Keratinocyte (primary cell): ENCODE data around the gene GPR176. TPM values are rescaled to one million over a fixed set of nuclear protein-coding genes. Genes with fewer than 3 reads are reported as not detected.
A peak's percentile ranks its signal among the peaks of the same experiment; 100 is the strongest.

Experiments used
- DNase-seq: peaks from one replicate; pipeline ENCODE4 v3.0.0-alpha.2; 2011; ENCODE audit warnings: low read depth, missing footprints, low spot score
- FAIRE-seq: peaks from 2 replicates; lab custom pipeline; 2011; peaks lifted over from hg19 to GRCh38; lab: Jason Lieb, UNC
- H2AFZ ChIP-seq: 2 replicates; pipeline ENCODE4 v1.6.0; 2012; ENCODE audit warnings: low read length, control low read depth, inconsistent platforms; ENCODE audit not compliant: control insufficient read depth
- H3K27ac ChIP-seq: 2 replicates; pipeline ENCODE4 v1.5.1; 2011; ENCODE audit warnings: low read length; ENCODE audit not compliant: control insufficient read depth, insufficient read depth
- H3K27me3 ChIP-seq: 3 replicates; pipeline ENCODE4 v1.6.0; 2011; ENCODE audit warnings: low read length; ENCODE audit not compliant: control insufficient read depth, insufficient read depth; ENCODE audit errors: extremely low read depth
- H3K36me3 ChIP-seq, 2 experiments: 2 replicates in 1 of 2; 3 replicates in 1 of 2; pipeline ENCODE4 v1.5.1; 2011; ENCODE audit warnings: low read length in 2 of 2, mild to moderate bottlenecking in 1 of 2; ENCODE audit not compliant: control insufficient read depth in 2 of 2, insufficient read depth in 2 of 2; ENCODE audit errors: extremely low read depth in 1 of 2
- H3K4me1 ChIP-seq: 3 replicates; pipeline ENCODE4 v1.5.1; 2011; ENCODE audit warnings: low read length; ENCODE audit not compliant: control insufficient read depth, insufficient read depth; ENCODE audit errors: extremely low read depth
- H3K4me2 ChIP-seq: 3 replicates; pipeline ENCODE4 v1.6.0; 2011; ENCODE audit warnings: low read depth, low read length; ENCODE audit not compliant: control insufficient read depth, insufficient read depth; ENCODE audit errors: extremely low read depth
- H3K4me3 ChIP-seq, 3 experiments: fragments of 200-600 bp in 1 of 3; sonication (generic) in 1 of 3; 2 replicates in 2 of 3; 3 replicates in 1 of 3; pipeline ENCODE4 v1.5.1; 2011 to 2016; ENCODE audit warnings: low read length in 3 of 3, mild to moderate bottlenecking in 3 of 3, control low read depth in 2 of 3, inconsistent platforms in 1 of 3, low read depth in 1 of 3, mixed read lengths in 1 of 3, mixed run types in 1 of 3, moderate library complexity in 1 of 3; ENCODE audit not compliant: control insufficient read depth in 2 of 3, insufficient read depth in 2 of 3; ENCODE audit errors: extremely low read depth in 1 of 3
- H3K79me2 ChIP-seq: 2 replicates; pipeline ENCODE4 v1.6.0; 2012; ENCODE audit warnings: low read length; ENCODE audit not compliant: control insufficient read depth, insufficient read depth
- H3K9ac ChIP-seq: 3 replicates; pipeline ENCODE4 v1.6.0; 2011; ENCODE audit warnings: low read length; ENCODE audit not compliant: control insufficient read depth, insufficient read depth; ENCODE audit errors: extremely low read depth
- H3K9me1 ChIP-seq: 3 replicates; pipeline ENCODE4 v1.6.0; 2011; ENCODE audit warnings: low read length; ENCODE audit not compliant: control insufficient read depth, insufficient read depth; ENCODE audit errors: extremely low read depth
- H3K9me3 ChIP-seq: 2 replicates; pipeline ENCODE4 v1.5.1; 2012; ENCODE audit warnings: low read depth, low read length; ENCODE audit not compliant: control insufficient read depth
- H4K20me1 ChIP-seq: 3 replicates; pipeline ENCODE4 v1.6.0; 2011; ENCODE audit warnings: low read length; ENCODE audit not compliant: control insufficient read depth, insufficient read depth; ENCODE audit errors: extremely low read depth
- EZH2 ChIP-seq: IDR thresholded peaks from one replicate; pipeline ENCODE4 v1.6.1; 2012; ENCODE audit warnings: inconsistent platforms, mild to moderate bottlenecking, low read length, moderate library complexity
- dilution Hi-C: fragments of 300-500 bp; cut with MboI; formaldehyde crosslinking; loops from one replicate; pipeline ENCODE4 v1.7.0; 2020; ENCODE audit warnings: low sequenced_read_pairs; ENCODE audit not compliant: extremely low pct_ligation_motif_present
- polyA plus RNA-seq, 5 experiments: library from polyadenylated mRNA; depleted of rRNA in 3 of 5; stranded (reverse) in 3 of 5; stranded (forward) in 1 of 5; unstranded in 1 of 5; fragments of >200 nt; gene quantifications; 1 replicate in 1 of 5; 2 replicates in 3 of 5; 3 replicates in 1 of 5; pipeline versions ENCODE4 v1.2.1 to v1.2.3, GENCODE V29; 2011 to 2012; ENCODE audit warnings: missing spikeins in 2 of 5, low read depth in 1 of 5, low replicate concordance in 1 of 5
- TF ChIP-seq, protein P1 (sequence below), 3 experiments: IDR thresholded peaks in 1 of 3; conservative IDR thresholded peaks in 1 of 3; optimal IDR thresholded peaks in 1 of 3; 2 replicates in 2 of 3; 3 replicates in 1 of 3; pipeline versions ENCODE3 to v1.5.1; 2011; ENCODE audit warnings: low read length in 3 of 3, mild to moderate bottlenecking in 3 of 3, moderate library complexity in 2 of 3, control low read depth in 1 of 3, inconsistent platforms in 1 of 3; ENCODE audit not compliant: insufficient read depth in 2 of 3; ENCODE audit errors: extremely low read depth in 1 of 3

The GPR176 gene
- polyA plus RNA-seq, 1 donor (not counting 4 experiments of a cell fraction or from before 2014, with no cell fraction given), result 12.5 TPM

DNA sequence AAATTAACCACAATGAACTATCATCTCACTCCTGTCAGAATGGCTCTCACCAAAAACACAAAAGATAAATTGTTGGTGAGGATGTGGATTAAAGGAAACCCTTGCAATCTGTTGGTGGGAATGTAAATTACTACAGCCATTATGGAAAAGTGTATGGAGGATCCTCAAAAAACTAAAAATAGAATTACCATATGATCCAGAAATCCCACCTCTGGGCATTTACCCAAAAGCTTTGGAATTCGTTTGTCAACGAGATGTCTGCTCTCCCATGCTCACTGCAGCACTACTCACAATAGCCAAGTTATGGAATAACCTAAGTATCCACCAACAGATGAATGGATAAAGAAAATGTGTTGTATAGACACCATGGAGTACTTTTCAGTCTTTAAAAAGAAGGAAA, 159.1 kb downstream of the GPR176 start:
- H3K27me3 ChIP-seq, result no peaks in the 10 kb centered on the region
- no peak overlapping the region for H2AFZ ChIP-seq
- H4K20me1 ChIP-seq, result no peaks in the 10 kb centered on the region
- DNase-seq (no peak), FAIRE-seq (no peak)
- no peak overlapping the region for H3K27ac ChIP-seq
- TF ChIP-seq, protein P1, sequence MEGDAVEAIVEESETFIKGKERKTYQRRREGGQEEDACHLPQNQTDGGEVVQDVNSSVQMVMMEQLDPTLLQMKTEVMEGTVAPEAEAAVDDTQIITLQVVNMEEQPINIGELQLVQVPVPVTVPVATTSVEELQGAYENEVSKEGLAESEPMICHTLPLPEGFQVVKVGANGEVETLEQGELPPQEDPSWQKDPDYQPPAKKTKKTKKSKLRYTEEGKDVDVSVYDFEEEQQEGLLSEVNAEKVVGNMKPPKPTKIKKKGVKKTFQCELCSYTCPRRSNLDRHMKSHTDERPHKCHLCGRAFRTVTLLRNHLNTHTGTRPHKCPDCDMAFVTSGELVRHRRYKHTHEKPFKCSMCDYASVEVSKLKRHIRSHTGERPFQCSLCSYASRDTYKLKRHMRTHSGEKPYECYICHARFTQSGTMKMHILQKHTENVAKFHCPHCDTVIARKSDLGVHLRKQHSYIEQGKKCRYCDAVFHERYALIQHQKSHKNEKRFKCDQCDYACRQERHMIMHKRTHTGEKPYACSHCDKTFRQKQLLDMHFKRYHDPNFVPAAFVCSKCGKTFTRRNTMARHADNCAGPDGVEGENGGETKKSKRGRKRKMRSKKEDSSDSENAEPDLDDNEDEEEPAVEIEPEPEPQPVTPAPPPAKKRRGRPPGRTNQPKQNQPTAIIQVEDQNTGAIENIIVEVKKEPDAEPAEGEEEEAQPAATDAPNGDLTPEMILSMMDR (optimal IDR thresholded peaks at IDR 0.05 in 1 of 3, IDR thresholded peaks at IDR 0.05 in 1 of 3, conservative IDR thresholded peaks at IDR 0.05 in 1 of 3; ENCODE audit: extremely low read depth in 1 of 3, insufficient read depth in 2 of 3, low read length in 3 of 3), result no peak
- no peak for TF ChIP-seq EZH2
- H3K79me2 ChIP-seq, result no peaks in the 10 kb centered on the region
- no peak overlapping the region for H3K9ac ChIP-seq
- no peaks in the 10 kb centered on the region for H3K4me1 ChIP-seq
- no peak overlapping the region for H3K4me3 ChIP-seq
- H3K9me1 ChIP-seq, result no peaks in the 10 kb centered on the region
- no peaks in the 10 kb centered on the region for H3K36me3 ChIP-seq
- dilution Hi-C loops, result loop anchor here (25.0 kb wide), 1 partner anchor 124 kb away; no protein-coding TSS in a partner anchor
- H3K9me3 ChIP-seq, result no peaks in the 10 kb centered on the region
- H3K4me2 ChIP-seq, result no peak overlapping the region

DNA sequence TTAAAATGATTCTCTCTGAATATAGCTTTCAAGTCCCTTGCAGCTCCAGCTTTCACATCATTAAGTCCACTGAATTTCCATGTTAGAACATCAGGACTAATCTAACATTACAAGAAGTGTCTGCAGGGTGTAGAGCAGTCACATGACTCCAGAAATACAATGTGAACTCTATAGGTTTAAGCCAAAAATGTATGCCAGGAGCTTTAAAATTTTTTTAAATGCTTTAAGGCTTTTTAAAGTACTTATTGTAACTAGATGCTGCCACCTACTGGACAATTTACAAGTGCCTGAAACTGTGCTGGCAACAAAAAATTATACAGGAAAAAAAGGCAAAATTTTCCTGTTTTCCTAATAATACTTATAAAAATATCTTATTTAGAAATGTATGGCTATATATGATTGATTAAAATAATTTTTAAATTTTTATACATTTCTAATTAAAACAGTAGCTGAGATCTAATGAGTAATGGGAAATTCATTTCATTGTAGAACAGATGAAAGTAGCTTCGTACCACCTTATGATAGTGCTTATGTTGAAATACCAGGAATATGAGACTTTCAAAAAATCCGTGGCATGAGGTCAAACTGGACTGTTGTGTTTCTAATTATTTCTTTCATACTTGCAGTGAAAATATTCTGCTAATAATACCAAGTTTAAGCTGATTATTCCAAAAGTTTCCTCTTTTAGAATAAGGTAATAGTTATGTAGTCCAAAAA, 163.1 kb downstream of the GPR176 start:
- no peaks in the 10 kb centered on the region for H3K9me1 ChIP-seq
- peak; percentile 41 for FAIRE-seq
- no peak for TF ChIP-seq EZH2
- TF ChIP-seq, protein P1 (optimal IDR thresholded peaks at IDR 0.05 in 1 of 3, IDR thresholded peaks at IDR 0.05 in 1 of 3, conservative IDR thresholded peaks at IDR 0.05 in 1 of 3; ENCODE audit: extremely low read depth in 1 of 3, insufficient read depth in 2 of 3, low read length in 3 of 3), result peak in 2 of 3 experiments; percentile 40 to 57

More for the DNA sequence above, 163.1 kb downstream of the GPR176 start:
- H3K79me2 ChIP-seq, result no peaks in the 10 kb centered on the region
- H3K4me1 ChIP-seq, result no peaks in the 10 kb centered on the region
- no peak overlapping the region for H3K4me2 ChIP-seq
- no peaks in the 10 kb centered on the region for H3K27me3 ChIP-seq
- H3K27ac ChIP-seq, result no peak overlapping the region
- H3K4me3 ChIP-seq, result no peak overlapping the region
- dilution Hi-C loops, result loop anchor here (5.0 to 25.0 kb wide), 2 partner anchors 55 to 120 kb away; no protein-coding TSS in a partner anchor
- no peaks in the 10 kb centered on the region for H3K9me3 ChIP-seq
- no peak overlapping the region for H3K9ac ChIP-seq
- no peaks in the 10 kb centered on the region for H4K20me1 ChIP-seq
- H3K36me3 ChIP-seq, result no peaks in the 10 kb centered on the region
- no peak overlapping the region for H2AFZ ChIP-seq
- DNase-seq, result peak; percentile 17
